ENCODE measurements around the gene VGLL4.

- no peak for TF ChIP-seq EZH2 (IDR thresholded peaks at IDR 0.05; ENCODE audit: insufficient read depth, poor library complexity, severe bottlenecking)
- TF ChIP-seq EZH2phosphoT487 (IDR thresholded peaks at IDR 0.05; ENCODE audit: insufficient read depth, low read depth): no peak
These were observed 86.7 kb downstream of the VGLL4 start for GRCh38 chr3:11556851-11557644.

Measured in GM23248 (cell line).